NCI-H2196 treated with DMSO at 0.1 percent for 48 hours (cell line): Measurements from ENCODE around the gene SAP30BP.

Experiments
- DNase-seq: peaks from one replicate; lab custom pipeline; 2025; ENCODE audit not compliant: unreplicated experiment; lab: John Stamatoyannopoulos, UW

SAP30BP gene

DNA sequence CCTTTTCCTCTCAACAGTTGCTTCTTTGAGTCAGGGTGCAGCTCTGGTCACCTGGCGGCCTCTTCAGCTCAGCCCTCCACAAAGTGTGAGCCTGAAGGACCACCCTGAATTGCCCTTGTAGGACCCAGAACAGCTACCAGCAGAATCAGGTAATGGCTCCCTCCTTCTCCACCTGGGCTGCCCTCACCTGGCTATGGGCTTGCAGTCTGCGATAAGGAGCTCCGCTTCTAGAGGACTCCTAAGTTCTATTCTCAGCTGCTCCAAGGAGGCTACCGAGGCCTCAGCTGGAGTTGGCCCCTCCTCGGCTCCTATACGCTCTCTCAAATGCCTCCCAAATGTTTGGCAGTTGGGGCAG is 20.5 kb upstream of the SAP30BP start:
- no peak for DNase-seq

- DNase-seq = no peak
These were observed 20.1 kb upstream of the SAP30BP start for GRCh38 chr17:75647061-75647460.

GRCh38 chr17:75647921-75648320 is 19.2 kb upstream of the SAP30BP start:
- DNase-seq = no peak

DNA sequence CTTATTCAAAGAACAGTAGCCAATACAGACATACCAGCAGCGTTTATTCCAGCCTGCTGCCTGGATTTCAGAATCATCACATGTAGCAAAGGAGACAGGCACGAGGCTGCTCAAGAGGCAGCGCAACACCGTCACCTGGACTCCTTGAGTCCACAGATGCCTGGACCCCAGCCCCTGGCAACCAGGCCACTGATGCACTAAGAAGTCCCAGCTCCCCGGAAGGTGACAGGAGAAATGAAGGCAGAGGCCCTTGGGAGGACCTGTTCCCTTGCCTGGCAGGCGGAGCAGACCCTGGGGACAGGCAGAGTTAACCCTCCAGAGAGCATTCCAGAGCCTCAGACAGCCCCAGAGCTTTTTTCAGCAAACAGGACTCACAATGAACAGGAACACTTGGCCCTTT is 17.5 kb upstream of the SAP30BP start:
- DNase-seq = no peak

GRCh38 chr17:75650874-75651273 is 16.3 kb upstream of the SAP30BP start:
- no peak for DNase-seq

GRCh38 chr17:75652341-75652740 is 14.8 kb upstream of the SAP30BP start:
- no peak for DNase-seq

DNA sequence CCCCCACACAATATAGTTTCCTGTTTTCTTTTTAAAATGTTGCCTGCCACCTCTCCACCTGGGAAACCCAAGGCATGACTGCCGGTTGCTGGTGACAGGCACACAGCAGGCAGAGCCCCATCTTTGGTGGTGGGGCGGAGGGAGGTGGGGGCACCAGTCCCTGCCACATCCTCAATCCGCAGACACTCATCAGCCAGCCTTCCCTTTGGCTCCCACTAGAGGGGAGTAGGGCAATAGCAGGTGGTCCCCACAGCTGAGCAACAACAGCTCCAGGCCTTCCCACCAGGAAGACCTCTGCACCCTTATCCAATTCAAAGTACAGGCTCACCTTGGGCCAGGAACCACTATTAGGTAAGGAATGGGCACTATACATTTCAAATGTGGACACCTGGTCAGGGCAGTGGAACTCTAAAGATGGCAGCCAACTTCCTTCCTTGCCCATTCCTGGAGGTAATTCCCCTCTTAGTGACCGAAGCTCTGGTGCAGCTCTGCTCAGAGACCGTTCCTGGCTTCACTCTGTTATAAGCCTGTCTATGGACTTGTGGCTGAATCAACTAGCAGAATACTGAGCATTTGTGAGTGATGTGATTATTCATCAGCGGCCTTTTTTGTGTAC is 14.1 kb upstream of the SAP30BP start:
- no peak for DNase-seq

DNA sequence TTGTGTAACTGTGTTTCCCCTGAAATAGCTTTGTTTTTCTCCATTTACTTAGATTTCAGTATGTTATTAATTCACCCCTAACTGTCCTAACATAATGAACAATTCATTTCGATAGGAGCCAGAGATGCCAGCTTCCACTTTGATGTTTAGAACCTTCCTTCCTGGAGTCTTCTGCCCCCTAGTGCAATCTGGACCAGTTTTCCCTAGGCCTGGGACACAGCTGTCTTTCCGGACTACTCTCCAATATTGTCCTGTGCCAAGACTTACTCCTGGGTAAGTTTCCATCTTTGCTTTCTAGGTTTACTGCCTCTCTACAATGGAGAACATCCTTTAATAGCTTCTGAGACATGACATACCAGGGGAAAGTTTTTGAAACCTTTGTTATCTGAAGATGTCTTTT is 13.0 kb upstream of the SAP30BP start:
- DNase-seq = no peak

DNA sequence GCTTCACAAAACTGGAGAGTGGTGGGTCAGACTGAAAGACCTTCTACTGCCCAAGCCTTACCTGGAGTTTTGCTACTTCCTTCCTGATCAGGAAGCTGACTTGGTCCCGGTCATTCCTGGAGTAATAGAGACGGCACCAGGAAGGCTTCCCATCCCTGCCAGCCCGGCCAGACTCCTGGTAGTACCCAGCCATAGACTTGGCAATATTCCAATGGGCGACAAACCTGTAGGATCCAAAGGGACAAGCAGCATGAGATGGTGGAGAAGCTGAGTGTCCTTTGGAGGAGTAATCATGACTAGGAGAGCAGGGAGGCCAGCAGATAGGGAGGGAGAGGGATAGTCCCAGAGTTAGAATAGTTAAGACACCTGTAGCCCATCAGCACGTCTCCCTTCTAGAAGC is 8.9 kb upstream of the SAP30BP start:
- no peak for DNase-seq

DNA sequence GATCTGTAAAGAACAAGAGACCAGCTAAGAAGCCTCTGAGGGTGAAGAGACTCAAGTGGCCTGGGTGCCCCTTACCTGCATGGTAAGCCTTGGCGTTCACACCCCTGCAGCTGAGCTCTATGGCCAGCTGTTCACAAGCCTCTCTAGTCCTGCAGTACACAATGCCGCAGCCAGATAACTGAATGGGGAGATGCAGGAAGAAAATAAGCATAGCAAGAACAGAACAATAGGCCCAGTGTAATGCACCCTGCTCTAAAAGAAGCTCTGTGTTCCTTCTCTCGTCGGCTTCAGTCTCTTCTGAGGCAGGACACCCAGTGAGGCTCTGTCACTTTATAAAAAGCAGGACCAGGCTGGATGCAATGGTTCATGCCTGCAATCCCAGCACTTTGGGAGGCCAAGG is 5.6 kb upstream of the SAP30BP start:
- DNase-seq = no peak

GRCh38 chr17:75662511-75662910 is 4.6 kb upstream of the SAP30BP start:
- no peak for DNase-seq

DNA sequence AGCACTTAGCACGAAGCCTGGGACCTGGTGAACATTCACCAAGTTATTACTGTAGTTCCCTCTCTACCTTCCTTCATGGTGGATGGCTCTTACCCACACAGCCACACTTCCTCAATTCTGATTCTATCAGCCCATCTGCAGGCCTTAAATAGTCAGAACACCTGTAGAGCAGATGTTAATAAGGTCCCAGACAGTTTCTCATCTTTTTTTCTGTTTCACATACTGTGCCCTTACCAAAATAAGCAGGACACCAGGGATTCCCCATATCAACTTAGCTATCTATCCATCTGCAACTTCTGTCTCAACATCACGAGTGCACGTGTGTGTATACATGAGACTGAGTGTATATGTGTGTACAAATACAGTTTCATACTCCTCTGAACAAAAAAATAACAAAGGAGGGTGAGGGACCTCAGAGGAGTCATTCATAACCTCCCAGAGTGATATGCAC is 3.0 kb upstream of the SAP30BP start:
- no peak for DNase-seq

DNA sequence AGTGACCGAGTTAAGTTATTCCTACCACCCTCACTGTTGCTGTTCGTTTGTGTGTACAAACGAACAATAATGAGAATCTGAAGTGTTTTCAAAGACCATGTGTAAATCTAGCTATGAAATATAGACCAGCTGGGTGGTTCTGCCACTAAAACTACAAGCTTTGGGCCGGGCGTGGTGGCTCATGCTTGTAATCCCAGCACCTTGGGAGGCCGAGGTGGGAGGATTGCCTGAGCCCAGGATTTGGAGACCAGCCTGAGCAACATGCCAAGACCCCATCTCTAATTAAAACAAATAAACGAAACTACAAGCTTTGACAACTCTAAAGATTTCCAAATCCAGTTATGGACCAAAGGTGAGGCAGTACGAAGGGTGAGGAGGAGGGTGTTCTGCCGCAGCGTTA is 1.2 kb upstream of the SAP30BP start:
- DNase-seq = no peak

DNA sequence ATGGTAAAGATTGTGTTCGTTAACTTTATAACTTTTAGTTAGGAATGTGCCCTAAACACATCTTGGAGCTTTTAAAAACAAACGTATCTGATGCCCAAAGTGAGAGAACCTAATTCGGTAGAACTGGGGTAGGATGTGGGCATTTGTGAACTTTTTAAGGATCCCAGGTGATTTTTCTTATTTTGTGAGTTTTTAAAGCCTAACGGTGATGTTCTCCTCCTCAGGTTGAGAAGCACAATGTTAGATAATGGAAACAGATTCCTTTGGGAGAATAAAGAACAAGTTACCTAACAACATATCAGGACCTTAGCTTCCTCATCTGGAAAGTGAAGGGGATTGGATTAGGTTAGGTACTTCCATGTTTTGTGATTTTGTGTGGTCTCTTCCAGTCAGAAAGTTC is 687 bp downstream of the SAP30BP start:
- DNase-seq = no peak

DNA sequence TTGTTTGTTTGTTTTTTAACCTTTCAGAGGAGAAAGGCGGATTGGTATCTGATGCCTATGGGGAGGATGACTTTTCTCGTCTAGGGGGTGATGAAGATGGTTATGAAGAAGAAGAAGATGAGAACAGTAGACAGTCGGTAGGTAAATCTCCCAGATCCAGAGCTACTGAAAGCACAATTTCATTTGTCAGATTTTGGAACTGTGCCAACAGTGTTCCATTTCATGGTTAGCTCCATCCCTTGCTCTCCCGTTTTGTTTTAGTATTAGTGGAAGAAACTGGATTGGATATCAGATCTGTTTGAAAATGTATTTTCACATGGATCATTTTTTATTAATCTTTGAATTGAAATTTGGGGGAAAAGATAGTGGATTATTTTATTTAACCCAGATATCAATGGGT is 1.4 kb downstream of the SAP30BP start:
- no peak for DNase-seq

DNA sequence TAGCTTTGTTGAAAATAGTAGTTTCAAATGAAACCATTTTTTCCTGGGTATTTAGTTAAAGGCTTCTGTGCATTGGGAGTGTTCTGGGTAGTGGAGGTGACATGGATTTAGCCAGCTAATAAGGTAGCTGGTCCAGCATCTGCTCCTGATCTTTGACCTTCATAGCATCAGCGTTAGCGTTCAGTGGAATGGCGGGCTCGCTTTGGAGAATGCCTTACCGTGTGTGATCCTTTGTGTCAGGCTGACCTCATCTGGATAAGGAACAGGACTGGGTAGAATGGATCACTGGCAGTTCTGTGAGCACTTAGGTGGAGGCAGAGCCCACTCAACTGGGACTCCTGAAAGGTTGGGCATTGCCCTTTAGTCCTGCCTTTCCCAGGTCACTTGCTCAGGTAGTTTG is 3.7 kb downstream of the SAP30BP start:
- no peak for DNase-seq

GRCh38 chr17:75672011-75672410 is 4.9 kb downstream of the SAP30BP start:
- DNase-seq = no peak

DNA sequence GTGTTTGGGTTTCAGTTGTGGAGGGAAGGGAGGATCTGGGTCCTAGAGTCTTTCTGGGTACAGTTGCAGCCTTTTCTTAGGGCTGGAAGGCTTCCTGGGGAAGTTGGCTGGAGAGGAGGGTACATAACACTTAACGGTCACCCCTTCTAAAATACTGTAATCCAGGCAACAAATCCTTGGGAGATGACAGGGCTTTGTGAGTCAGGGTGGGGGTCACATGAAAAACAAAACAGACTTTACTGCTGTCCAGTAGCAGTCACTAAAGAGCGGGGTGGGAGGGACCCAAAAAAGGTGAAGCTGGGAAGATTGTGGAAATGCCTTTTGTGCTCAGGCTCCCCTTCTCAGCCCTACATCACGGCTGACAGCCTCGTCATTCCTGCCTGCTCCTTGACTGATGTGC is 6.3 kb downstream of the SAP30BP start:
- no peak for DNase-seq

DNA sequence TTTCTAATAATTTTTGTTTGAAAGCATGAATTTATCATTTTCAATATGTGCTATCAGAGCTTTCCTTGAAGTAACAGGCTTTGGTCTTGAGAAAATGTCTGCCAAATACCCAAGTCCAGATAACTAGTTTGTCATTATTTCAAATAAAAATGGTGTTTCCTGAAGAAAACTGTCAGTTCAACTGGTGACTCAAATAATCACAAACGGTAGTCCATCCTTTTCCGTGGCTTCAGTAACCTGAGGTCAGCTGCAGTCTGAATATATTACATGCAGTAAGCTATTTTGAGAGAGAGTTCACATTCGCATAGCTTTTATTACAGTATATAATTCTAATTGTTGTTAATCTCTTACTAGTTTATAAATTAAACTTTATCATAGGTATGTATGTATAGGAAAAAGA is 9.3 kb downstream of the SAP30BP start:
- no peak for DNase-seq

DNA sequence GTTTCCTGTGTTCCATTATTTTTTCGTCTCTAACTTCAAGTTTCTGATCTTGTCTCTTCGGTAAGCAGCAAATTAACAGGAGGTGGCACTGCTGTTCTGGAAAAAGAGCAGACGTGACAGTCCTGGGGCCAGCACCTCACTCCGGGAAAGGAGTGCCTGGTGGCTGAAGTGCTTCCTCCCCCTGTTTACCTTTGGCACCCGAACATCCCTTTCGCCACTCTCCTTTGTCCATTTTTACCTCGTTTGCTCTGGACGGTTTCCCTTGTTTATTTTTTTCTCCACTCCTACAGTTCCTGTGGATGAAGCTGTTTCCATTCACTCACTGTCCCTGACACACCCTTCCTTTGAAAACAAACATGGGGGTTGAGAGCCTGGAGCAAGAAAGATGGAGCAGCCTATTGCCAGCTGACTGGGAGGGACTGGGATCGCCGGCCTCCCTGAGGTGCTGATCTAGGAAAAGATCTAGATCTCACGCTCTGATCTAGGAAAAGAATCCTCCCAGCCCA is 12.6 kb downstream of the SAP30BP start:
- DNase-seq = no peak

- DNase-seq = no peak
These were observed 13.3 kb downstream of the SAP30BP start for GRCh38 chr17:75680431-75680830.

GRCh38 chr17:75681289-75681688 is 14.2 kb downstream of the SAP30BP start:
- DNase-seq = no peak

DNA sequence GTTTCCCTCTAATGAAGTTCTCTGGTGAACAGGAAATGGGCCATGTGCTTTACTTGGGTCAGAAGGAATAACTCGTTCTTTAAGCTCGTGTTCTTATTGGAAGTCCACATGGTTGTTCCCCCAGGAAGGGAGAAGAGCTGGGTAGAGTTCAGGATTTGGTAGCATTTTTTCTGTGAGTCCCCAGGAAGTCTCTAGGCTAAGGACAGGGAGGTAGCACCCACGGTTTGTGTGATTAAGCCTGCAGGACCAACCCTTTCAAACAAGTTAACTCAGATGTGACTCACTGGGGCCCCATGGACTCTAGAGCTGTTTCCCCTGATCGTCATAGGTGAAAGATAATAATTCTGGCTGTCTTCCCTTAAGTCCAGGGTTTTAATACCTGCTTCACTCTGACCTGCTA is 16.4 kb downstream of the SAP30BP start:
- DNase-seq = no peak

DNA sequence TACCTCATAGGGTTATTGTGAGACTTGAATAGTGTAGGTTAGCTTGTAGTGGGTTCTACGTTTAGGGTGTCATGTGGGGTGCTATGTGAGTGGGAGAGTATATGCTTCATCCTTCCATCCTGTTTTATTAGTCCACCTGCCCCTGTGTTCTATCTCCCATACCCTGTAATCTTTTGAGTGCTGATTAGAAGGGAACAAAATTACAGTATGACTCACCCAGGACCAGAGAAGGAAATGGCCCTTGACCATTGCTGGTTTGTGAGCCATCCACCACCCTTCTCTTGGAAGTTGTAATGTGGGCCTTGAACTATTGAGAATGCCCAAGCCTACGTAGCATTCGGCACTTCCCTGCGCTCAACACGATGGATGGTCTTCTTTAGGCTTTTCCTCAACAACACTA is 17.1 kb downstream of the SAP30BP start:
- DNase-seq = no peak
